GM19193 (cell line): ENCODE results near the gene PRICKLE3.

ENCODE experiments used
- POLR2A ChIP-seq: IDR thresholded peaks from 4 replicates; pipeline ENCODE4 v1.6.1; 2011; ENCODE audit not compliant: insufficient read depth, insufficient read length; ENCODE audit errors: extremely low read depth

PRICKLE3 gene

DNA sequence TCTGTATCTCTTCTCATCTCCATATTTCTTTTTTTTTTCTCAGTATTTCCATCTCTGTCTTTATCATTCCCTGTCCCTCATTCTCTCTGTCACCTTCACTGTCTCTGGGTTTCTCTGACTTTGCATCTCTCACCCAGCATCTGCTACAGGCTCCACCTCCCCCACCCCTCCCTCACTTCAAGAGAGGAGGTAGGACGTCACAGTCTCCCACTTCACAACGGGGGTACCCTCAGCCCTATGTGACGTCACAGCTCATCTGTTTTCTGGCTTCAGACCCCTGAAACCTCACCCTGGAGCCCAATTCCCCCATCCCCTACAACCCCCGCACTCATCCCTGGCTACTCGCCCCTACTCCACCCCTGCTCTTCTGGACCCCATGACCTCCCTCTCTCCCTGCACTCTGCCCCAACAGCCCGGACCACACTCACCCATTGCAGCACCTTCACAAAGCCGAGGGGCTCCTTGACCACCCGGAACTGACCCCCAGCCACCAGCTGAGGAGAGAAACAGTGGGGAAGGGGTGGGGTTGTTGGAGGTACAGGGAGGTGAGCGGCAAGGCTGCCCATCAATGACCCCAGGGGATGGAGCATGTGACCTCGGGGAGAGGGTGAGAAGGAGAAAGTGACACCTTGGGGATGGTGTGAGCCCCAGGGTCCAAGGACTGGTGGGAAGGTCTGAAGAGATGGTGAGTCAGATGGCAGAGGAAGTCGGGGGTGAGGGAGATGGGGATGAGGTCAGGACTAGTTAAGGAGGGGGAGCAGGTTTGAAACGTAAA lies 12.6 kb upstream of the PRICKLE3 start:
- TF ChIP-seq POLR2A: no peak

DNA sequence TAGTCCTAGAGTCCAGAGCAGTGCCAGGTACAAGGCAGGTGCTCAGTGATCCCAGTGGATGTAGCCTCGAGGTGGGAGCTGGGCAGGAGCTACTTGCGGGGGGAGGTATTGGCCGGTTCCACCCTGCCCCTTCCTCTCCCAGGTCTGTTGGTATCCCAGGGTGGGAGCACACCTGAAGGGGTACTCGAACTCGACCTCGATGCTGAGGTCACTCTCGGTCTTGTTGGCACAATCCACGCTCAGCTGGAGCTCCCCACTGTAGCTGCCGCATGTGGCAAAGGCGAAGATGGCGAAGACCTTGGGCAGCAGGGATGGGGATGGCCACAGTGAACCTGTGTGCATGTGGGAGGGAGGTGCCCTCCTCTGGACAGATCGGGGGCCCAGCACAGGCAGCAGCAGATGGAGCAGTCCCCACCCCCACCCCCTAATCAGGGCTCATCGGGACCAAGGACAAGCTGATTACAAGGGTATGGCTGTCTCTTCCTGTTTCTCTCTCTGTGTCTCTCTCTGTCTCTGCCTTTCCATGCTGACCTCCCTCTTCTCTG lies 11.4 kb upstream of the PRICKLE3 start:
- no peak for TF ChIP-seq POLR2A

DNA sequence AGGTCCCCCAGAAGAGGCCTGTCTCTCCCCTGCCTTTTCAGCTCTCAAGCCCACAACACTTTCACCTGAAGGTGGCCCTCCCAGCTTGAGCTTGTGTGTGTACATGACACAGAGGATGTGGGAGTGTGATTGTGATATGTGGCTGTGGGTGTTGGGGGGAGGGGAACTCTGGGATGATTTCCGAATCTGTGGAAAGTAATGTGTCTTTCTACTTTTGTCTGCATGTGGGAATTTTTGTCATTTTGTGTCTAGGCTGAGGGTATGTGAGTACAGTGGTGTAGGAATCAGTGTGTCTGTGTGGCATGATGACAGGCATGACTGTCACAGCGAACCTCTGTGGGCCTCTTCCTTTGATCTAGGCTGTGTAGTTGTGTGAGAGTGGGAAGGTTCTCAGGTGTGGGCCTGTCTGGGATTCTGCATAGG lies 7.4 kb upstream of the PRICKLE3 start:
- TF ChIP-seq POLR2A: no peak

DNA sequence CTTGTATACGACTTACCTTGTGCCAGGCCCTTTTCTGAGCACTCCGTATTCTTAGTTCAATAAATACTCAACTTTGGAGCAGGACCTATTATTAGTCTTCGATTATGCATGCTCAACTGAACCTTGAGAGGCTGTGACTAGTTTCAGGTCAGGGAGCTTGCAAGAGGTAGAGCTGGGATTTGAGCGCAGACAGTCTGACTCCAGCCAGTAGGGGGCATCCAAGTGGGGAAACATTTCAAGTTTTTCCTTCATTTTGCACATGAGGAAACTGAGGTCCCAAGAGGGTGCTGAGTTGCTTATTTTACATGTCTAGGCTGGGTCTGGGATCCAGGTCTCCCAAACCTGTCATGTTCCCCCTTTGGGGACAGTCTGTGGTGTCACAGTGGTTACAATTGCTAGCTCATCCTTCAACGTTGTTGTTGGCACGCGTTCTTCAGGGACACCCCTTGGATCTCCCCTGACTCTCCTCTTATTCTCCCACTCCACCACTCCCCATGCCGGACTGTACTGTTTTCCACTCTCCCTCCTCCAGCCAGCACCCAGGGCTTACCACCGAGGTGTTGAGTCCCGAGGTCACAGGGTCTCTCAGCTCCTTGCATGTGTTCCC lies 6.7 kb upstream of the PRICKLE3 start:
- no peak for TF ChIP-seq POLR2A

DNA sequence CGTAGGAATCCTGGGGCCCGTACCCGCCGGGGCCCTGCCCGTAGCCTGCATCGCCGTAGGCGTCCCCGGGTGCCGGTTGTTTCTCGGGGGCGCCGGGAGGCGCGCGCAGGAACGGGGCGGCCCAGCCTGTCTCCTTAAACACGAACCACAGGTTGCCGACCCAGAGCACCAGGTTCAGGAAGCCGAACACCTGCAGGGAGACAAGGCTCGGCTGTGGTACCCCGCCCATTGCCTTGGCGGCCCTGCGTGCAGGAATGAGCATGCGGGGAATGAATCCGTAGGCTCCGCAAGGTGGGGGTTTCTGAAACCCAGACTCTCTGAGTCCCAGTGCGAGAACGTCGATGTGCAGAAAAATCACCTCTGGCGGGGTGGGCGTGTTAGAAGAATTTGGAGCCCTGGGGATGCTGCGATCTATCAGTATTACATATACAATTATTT lies 5.4 kb upstream of the PRICKLE3 start:
- no peak for TF ChIP-seq POLR2A

DNA sequence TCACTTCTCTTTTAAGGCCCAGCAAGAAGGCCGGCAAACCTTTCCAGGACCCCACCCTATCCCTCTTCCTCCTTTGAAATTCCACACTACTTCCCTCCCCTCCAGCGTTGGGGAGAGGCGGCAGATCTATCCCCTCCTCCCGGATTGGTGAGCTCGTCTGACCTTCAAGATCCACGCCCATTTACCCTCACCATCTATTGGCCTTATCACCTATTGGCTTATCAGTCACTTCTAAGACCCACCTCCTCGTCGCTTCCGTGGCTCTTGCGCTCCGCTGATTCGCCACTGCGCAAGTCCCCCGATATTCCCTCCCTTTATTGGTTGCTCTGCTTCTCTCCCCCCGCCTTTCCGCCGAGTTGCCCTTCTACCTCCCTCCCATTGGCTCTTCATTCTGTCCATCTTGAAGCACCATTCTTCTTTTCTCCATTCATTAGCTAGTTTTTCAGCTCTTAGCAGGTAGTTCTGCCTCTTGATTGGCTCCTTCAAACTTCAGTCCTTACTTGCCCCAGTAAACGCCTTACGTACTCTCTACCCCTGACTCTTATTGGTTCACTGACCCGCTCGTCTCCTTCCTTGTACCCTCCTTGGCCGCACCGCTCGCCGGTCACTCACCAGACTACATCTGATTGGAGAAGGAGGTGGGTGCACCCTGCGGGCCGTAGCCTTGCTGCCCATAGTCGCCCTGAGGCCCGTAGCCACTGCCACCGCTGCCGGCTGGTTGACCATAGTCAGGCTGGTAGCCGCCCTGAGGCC lies 4.8 kb upstream of the PRICKLE3 start:
- peak; percentile 81 for TF ChIP-seq POLR2A

DNA sequence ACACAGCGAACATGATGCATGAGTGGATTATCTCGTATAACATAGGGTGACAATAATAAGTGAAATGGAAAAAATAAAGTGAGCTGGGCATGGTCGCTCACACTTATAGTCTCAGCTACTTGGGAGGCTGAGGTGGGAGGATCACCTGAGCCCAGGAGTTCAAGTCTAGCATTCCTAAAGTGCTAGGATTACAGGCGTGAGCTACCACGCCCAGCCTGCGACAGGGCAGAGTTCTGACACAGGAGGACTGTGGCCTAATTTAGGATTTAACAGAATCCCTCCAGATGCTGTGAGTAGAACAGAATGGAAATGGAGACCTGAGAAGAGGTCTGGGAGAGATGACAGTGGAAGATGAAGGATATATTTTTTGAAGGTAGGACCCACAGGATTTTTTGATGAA lies 3.4 kb upstream of the PRICKLE3 start:
- TF ChIP-seq POLR2A: no peak

DNA sequence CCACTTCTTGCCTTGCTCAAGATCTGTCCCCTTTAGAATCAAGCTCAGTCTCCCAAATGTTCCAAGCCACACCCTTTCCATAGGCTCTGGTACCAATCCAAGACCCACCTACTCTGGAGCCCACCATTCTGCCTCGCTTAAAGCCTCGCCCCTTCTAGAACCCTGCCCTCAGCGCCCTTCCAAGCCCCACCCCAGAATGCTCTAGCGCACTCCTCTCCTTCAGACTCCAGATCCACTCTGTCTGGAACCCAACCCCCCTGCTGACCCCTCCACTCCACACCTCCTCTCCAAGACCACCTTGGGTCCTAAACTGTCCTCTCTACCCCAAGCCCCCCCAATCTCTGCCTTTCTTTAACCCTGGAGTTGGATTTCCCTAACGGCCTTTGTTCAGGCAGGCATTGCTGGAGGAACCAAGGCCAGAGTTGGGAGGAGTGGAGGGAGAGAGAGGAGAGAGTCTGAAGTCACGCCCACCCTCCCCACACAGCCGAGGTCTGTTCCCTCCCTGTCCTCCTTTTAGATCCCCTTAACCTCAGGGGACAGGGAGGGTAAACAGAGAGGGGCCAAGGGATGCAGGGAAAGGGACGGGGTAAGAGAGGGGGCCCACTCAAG lies 2.4 kb upstream of the PRICKLE3 start:
- TF ChIP-seq POLR2A: no peak

DNA sequence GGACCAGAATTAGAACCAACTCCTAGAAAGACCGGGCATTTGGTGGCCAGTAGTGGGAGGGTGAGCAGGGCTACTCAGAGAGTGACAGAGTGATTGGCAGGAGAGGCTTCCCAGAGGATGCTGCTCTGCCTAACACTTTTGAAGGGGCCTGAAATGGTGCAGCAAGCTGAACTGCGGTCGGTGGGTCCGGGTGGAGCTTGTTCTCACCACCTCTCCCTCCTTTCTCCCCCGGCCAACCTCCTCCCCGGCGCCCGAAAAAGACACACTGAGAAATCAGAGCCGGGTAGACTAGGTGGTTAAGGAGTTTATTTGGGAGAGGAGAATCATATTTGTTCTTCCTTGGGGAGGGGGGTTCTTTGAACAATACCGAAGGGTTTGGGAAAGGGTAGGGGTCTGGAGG lies 1.4 kb upstream of the PRICKLE3 start:
- TF ChIP-seq POLR2A: no peak

DNA sequence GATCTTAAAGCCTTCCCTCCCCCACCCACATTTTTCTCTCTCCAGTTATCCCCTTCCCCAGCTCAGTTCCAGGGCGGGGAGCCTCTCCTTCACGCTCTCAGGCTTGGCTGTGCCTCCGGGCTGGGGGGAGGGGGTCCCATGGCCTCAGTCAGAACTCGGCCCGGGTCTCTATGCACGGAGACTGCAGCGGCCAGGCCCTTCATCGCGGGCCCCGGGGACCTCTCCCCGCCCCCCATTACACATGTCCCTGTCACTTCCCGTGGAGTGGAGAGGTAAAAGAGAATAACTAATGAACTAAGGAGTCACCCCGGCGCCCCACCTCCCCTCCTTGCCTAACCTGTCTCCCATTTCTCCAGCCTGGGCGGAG lies 838 bp upstream of the PRICKLE3 start:
- no peak for TF ChIP-seq POLR2A

DNA sequence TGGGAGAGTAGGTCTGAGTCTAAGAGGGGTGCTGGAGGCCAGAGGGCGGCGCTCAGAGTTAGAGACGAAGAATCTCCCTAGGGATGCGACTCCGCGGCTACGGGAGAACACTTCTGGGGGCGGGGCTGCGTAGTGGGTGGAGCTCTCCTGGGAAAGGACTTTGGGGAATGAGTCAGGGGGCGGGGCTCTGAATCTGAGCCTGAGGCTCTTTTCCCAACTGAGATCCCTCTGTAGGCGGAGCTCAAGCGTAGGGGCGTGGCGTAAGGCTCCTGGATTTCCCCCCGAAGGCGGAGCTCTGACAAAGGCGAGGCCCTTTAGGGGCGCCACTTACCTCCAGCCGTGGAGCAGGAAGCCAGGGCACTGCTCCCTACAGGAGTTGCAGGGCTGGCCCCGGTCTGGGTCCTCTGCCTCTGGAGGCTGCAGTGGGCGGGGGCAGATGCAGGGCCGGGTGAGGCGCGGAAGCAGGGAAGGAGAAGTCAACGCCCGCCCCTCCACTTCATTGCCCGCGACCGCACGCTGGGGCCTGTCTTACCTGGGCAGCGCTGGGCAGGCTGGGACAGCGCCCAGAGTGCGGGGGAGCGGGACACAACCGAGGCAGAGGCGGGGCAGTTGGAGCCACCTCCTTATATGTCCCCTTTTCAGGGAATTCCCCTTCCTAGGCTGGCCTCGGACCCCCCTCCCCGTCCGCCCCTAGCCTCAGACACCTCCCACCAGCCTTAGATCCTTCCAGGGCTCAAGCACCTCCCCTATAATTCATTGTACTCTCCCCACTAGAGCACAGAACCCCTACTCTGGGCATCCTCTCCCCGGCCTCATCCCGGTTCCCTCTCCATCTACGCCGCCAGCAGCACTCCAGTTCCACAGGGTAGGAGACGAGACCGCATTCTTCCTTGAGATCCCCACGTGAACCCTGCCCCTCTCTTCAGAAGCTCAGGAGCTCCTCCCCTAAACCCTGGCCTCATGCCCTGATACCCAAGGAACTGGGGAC lies 1.6 kb downstream of the PRICKLE3 start:
- peak; percentile 37 for TF ChIP-seq POLR2A

DNA sequence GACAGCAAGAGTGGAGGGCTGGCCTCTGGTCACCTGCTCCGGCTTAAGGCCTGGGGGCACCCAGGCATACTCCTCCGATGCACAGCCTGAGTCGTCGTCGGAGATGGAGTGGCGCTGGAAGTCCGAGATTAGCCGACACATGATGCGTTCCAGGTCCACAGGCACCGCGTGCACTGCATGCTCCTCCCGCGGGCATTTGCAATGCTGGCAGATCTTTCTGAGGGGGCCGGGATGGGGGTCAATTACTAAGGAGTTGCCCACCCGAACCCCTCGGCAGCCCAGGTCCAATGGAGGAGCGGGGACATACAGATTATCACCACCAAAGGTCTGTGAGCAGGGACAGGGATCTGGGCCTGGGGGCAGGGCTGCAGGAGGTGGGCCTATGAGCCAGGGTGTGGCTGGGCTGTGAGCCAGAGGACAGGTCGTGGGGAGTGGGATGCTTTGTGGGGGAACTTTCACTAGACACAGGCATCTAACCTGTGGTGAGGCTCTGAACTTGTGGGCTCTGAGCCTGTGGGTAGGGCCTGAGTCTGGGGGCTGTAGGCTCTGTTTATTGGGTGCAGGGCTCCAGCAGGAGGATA lies 2.4 kb downstream of the PRICKLE3 start:
- no peak for TF ChIP-seq POLR2A

DNA sequence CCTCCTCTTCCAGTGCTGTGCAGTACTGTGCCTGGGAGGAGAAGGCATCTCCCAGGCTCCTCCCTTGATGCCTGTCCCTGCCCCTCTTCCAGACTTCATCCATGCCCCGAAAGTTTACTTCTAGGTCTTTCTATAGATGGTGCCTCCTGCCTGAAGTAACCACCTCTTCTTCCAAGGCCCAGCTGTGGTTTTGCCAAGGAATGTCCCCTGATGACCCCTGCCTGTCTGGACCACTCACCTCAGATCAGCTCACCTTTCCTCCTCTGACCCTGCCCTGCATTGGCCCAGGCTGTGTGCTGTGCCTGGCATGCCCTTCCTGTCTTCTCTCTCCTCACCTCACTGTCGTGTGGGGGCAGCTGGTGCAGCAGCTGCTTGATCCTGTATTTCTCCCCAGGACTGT lies 6.8 kb downstream of the PRICKLE3 start:
- no peak for TF ChIP-seq POLR2A

DNA sequence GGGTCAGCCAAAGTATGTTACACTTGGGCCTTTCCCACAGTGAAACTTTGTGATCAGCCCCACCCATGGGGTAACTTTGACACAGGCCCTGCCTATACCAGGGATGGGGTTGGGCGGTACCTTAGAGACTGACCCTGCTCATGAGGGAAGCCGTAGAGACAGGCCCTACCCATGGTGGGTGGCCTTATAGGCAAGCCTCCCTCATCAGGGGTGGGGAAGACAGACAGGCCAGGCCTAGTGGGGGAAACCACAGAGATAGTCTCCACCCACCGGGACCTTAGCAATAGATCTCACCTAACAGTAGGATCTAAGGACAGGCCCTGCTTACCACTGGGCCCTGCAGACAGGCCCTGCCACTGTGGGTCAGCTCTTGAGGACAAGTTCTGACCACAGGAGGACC lies 7.6 kb downstream of the PRICKLE3 start:
- no peak for TF ChIP-seq POLR2A
